HL-60 (cell line): ENCODE data around the gene UBE2QL1.

ENCODE experiments used
- GABPA ChIP-seq: IDR thresholded peaks from 2 replicates; pipeline ENCODE4 v1.6.1; 2012; ENCODE audit warnings: low read depth
- POLR2AphosphoS5 ChIP-seq: IDR thresholded peaks from 2 replicates; pipeline ENCODE4 v1.6.1; 2012; ENCODE audit warnings: low read depth
- SPI1 ChIP-seq: IDR thresholded peaks from 2 replicates; pipeline ENCODE4 v1.6.1; 2012; ENCODE audit warnings: low read depth, mild to moderate bottlenecking, borderline replicate concordance
- TF ChIP-seq, protein P1 (sequence below): IDR thresholded peaks from one replicate; pipeline ENCODE4 v1.5.1; 2011; ENCODE audit warnings: low read length, control low read depth, inconsistent platforms; ENCODE audit not compliant: insufficient read depth

DNA sequence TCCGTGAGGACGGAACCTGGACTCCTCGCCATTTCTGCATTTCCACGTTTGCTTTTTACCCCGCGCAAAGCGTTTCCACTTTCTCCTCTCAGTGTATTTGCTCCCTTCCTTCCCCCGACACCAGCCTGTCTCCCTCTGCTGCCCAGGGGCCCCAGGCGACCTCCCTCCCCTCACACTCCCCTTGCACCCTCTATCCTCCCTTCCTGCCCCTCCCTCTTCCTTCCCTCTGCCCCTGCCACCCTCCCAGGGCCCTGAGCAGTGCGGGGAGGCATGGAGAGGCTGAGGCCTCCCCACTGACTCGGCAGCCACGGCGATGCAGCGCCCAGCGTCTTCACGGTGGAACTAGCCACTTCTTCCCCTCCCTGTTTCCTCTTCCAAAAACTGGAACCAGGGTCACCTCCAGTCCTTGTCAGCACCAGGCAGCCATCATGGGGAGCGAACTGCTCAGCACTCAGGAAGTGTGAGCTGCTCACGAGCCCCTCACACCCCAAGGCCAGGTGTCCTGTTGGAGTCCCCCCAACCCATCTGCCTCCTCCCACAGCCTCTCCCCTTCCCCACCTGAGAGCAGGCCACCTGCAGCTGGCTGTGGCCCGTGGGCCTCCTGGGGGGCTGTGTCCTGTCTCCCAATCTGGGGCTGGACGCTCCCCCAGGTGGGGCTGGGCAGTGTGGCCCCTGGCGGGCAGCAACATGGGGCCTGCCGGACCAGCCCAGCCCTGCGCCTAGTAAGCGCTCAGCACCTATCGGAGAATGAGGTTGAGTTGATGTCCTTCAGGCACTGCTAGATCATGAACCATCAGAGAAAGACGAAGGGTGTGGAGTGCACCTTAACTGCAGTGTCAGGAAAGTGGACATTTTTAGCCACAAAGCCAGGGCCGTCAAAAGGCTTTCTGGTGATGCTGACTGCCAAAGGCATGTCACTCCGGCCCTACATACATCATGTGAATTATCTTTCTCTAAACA, 17.5 kb downstream of the UBE2QL1 start:
- TF ChIP-seq, protein P1, sequence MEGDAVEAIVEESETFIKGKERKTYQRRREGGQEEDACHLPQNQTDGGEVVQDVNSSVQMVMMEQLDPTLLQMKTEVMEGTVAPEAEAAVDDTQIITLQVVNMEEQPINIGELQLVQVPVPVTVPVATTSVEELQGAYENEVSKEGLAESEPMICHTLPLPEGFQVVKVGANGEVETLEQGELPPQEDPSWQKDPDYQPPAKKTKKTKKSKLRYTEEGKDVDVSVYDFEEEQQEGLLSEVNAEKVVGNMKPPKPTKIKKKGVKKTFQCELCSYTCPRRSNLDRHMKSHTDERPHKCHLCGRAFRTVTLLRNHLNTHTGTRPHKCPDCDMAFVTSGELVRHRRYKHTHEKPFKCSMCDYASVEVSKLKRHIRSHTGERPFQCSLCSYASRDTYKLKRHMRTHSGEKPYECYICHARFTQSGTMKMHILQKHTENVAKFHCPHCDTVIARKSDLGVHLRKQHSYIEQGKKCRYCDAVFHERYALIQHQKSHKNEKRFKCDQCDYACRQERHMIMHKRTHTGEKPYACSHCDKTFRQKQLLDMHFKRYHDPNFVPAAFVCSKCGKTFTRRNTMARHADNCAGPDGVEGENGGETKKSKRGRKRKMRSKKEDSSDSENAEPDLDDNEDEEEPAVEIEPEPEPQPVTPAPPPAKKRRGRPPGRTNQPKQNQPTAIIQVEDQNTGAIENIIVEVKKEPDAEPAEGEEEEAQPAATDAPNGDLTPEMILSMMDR: no peak
- no peak for TF ChIP-seq POLR2AphosphoS5
- no peak for TF ChIP-seq SPI1
- no peak for TF ChIP-seq GABPA
